AG08396 (cell line): ENCODE measurements around the gene ARMC7.
"Not testable (repeated sequence)": the region's sequence is repeated elsewhere in the genome, so short reads cannot be mapped to it uniquely, and the experiment has no call there.

Source experiments
- DNase-seq: peaks from one replicate; pipeline ENCODE4 v3.0.0; 2012; ENCODE audit warnings: low spot score, mixed read lengths

Gene ARMC7

DNA sequence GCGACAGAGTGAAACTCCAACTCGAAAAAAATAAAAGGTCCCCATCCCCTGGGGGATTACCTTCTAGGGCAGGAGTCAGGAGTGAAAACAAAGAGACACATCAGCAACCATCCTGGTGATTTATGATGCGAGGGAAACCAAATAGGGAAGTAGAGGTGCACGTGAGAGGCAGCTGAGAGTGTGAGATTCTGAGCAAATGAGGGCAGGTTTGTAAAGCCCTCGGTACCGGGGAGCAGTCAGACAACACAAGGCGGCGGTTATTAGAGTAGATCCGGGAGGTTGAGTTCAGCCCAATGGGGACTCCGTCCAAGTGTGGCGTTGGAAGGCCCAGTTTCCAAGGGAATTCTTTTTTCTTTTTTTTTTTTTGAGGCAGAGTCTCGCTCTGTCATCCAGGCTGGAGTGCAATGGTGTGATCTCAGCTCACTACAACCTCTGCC lies 7.4 kb upstream of the ARMC7 start:
- DNase-seq = no peak

DNA sequence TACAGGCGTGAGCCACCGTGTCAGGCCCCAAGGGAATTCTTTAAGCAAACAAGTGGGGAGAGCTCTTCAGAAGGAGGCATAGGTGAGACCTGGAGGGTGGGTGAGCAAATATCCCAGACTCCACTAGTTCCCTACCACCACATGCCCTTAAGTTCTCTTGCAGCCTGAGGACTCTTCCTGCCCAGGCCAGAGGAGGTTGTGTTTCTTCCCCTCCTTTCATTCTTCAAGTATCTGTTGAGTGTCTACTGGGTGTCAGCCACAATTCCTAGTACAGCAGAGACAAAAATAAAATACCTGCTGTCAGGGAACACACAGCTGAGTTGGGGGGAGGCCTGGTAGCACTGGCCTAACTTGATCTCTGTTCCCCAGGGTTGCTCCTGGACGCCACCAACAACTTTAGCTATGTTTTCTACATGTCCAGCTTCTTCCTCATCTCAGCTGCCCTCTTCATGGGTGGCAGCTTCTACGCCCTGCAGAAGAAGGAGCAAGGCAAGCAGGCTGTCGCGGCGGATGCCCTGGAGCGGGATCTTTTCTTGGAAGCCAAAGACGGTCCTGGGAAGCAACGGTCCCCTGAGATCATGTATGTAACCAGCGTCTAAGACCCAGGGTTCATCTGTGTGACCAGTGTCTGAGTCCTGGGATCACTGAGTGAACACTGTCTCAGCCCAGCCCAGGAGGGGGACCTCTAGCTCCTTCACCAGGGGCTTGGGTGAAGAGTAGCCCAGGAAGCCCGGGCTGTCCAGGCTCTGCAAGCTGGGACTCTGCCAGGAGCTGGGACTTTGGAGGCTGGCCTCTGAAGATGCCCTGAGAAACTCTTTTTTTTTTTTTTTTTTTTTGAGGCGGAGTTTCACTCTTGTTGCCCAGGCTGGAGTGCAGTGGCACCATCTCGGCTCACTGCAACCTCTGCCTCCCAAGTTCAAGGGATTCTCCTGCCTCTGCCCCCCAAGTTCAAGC lies 5.9 kb upstream of the ARMC7 start:
- no peak for DNase-seq

DNA sequence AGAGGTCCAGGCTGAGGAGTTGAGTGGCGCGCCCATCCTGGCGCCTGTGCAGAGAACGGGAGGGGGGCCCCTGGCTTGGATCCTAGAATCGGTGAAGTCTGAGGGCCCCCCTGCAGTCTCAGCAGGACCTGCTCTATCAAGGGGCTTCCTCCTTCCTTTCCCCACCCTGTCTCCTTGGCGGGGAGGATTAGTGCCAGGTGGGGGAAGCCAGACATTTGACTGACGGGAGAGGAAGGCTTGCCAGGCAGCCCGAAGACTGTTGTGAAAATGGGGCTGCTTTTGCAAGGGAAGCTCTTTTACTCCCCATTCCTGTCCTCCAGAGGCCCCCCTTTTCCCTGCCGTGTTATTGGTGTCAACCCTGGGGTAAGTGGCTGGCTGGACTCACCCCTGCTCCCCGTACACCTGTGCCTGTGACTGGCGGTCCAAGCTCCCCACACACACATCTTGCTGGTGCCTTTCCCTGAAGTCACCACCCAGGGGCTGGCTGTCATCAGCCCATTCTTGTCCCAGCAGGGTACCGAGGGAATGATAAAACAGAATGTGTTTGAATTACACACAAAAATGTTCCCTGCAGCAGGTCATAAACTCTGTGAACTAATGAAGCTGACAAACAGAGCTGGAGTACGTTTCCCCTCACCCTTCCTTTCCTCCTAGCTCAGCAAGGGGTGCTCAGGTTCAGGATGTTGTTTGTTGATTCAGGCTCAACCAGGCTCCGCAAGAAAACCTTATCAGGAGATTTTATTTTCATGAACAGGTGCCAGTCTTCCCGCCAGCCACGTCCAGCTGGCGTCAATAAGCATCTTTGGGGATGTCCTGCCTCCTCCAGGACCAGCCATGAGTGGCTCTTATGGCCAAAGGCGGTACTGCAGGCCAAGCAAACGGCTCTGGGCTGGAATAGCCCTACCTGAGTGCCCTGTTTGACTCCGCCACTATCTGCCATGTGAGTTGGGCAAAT lies 4.4 kb upstream of the ARMC7 start:
- DNase-seq = peak; percentile 81

DNA sequence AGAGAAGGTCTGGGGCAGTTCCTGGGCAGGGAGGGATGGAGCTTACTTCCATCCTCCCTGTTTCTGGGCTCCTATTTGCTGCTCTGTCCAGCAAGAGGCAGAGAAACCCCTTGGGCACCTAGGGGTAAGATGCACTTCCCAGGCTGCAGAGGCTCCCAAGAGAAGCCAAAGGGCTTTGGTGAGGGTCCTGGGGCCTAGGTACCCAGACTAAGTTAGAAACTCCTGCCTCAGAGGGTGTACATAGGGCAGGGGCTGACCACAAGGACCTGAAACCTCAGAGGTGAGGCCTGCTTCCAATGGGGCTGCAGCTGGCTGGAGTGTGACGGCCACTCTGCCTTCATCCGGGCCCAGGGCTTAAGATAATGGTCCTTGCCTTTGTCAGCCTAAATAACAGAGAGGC lies 1.6 kb upstream of the ARMC7 start:
- DNase-seq = no peak

DNA sequence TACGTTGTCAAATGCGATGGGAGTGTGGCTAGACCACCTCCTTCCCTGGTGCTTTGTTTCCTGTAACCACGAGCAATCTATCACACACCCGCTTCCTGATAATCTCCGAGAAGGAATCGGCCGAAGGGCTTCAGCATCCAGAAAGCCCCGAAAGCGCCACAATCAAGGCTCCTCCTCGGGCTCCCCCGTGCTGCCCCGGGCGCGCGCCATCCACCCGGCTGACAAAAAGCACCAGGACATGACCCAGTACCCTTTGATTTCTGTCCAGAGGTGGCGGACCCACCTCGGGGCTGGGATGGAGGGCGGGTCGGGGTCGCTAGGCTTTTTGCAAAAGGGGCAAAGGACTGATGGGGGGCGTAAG lies 743 bp upstream of the ARMC7 start:
- DNase-seq = no peak

DNA sequence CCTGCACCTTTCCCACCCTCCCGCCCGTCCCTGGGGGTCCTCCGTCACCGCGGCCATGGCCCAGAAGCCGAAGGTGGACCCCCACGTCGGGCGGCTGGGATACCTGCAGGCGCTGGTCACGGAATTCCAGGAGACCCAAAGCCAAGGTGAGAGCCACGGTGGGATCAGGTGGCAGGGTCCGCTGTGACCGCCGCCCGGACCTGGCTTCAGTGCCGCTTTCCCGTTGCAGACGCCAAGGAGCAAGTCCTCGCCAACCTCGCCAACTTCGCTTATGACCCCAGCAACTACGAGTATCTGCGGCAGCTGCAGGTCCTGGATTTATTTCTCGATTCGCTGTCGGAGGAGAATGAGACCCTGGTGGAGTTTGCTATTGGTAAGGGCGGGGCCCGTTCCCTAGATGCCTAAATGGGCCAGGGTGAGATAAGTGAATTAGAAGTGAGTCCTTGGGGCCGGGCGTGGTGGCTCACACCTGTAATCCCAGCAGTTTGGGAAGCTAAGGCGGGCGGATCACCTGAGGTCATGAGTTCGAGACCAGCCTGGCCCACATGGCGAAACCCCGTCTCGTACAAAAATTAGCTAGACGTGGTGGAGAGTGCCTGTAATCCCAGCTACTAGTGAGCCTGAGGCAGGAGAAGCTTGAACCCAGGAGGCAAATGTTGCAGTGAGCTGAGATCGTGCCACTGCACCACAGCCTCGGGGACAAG lies 617 bp downstream of the ARMC7 start:
- DNase-seq = no peak

DNA sequence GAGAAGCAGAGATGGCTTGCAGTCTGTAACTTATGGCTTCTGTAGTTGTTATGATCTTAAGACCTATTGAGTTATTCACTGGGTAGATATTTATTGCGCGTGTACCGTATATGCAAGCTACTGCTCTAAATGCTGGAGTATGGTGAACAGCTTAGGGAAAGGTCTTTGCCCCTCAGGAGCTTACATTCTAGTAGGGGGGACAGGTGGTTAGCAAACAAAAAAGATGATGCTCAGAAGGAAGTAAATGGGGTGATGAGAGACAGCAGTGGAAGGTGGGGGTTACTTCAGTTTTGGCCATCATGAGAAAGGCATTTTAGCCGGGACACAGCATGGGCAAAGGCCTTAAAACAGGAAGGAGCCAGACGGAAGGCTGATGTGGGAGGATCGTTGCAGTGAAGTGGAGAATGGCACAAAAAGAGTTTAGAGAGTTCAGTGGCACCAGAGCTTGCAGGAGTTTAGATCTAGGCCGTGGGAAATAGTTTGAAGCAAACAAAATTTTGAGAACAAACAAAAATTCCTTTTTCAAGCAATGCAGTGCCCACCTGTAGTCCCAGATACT lies 2.1 kb downstream of the ARMC7 start:
- no peak for DNase-seq

DNA sequence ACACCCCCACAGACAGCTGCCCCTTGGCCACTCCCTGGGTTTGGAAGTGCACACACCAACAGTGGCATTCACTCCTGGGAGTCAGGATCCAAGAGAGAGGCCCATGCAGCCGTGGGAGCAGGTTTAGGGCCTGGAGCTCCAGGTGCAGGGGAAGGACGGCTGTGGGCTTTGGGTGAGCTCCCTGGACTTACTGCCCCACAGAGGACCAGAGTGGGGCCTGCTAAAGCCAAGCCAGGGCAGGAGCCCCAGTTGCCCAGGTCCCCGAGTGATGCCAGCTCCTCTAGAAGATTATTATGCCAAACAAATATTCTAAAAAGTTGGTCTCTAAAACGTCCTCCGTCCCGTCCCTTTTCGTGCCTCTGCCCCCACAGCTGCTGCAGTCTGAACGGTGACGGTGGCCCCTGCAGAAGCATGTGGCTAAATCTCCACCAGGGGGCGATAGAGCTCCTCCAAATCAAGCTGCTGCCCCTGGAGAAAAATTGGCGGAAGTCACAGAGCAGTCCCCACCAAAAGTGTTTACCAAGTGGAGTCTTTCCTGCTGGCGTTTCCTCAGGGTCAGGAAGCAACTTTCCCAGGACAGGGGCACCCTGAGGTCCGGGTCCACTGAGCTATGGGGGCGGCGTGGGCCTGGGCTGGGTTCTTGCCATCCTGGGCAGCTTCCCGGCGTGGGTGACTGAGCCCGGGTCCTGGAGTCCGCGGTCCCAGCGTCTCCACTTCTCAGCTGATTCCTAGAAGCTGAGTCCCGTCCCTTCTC lies 4.2 kb downstream of the ARMC7 start:
- peak; percentile 89 for DNase-seq

DNA sequence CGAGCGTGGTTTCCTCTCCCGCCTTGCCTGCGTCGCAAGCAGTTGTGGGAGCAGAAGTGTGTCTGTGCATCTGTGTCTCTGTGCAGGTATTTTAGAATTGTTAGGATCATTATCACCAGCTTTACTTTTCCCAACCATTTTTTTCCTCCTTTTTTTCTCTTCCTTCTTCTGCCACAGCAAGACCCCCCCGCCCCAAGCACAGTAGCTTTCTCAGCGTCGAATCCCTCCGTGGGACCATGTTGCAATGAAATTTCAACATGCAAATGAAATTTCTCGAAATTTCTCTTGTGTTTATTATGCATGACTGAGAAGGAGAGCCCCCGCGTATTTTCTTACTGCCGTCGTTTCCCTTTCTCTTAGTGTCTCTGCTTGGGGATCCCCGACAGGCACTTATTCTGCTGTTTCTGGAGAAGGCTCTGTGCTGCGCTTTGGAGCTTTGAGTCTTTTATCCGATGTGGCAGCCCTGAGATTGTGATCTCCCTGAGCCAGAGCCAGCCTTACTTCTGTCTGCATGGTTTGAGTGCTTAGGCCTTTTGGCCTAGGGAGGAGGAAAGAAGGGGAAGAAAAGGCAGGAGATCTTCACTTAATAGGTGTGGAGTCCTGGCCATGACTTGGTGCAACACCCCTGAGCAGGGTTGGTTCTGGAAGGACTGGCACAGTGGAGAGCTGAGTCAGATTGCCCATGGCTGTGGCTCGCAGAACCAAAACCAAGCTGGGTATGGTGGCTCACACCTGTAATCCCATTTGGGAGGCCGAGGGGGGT lies 5.0 kb downstream of the ARMC7 start:
- DNase-seq = no peak

DNA sequence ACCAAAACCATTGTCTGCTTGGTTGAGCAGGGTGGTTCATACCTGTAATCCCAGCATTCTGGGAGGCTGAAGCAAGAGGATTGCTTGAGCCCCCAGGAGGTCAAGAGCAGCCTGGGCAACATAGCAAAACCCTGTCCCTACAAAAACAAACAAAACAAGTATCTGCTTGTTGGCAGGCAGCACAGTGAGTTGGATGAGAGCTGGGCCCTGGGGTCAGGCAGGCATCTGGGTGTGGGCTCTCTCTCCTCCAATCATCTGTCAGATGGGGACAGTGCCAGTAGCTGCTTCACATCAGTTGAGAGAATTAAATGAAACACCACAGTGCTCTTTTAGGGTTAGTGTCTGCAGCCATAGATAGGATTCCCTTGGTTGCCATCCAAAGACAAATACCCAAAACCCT lies 5.8 kb downstream of the ARMC7 start:
- no peak for DNase-seq

DNA sequence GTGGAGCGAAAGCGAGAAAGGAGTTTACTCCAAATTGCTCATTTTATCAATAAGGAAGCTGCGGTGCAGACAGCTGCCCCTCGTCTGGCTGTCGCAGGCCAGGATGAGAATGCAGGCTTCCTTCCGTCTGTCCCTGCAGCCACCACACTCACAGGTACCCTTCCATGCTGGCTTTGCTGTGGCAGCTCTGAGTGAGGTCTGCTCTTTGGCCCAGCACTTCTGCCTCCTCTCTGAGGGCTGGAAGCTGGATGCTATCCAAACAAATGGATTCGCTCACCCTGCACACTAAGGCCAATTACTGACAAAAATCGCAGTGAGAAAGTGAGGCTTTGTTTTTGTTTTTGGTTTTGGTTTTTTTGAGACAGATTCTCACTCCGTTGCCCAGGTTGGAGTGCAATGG lies 7.0 kb downstream of the ARMC7 start:
- no peak for DNase-seq

DNA sequence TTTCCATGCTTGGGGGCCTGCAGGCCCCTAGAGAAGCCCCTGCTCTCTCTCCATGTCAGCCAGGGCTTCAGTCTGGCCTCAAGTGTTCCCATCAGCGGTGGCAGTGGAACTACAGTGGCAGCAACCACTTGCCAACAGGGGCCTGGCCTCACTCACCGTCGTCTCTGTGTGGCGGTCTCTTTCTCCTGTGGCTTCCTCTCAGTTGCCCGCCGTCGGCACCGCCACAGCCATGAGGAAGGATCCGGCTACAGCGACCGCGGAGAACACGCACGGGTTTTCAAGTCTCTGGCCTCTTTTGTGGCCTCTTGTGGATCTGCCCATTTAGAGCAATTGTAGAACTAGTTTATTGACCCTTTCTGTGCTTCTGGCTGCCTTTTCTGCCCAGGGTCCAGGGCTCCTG lies 8.5 kb downstream of the ARMC7 start:
- DNase-seq = no peak

DNA sequence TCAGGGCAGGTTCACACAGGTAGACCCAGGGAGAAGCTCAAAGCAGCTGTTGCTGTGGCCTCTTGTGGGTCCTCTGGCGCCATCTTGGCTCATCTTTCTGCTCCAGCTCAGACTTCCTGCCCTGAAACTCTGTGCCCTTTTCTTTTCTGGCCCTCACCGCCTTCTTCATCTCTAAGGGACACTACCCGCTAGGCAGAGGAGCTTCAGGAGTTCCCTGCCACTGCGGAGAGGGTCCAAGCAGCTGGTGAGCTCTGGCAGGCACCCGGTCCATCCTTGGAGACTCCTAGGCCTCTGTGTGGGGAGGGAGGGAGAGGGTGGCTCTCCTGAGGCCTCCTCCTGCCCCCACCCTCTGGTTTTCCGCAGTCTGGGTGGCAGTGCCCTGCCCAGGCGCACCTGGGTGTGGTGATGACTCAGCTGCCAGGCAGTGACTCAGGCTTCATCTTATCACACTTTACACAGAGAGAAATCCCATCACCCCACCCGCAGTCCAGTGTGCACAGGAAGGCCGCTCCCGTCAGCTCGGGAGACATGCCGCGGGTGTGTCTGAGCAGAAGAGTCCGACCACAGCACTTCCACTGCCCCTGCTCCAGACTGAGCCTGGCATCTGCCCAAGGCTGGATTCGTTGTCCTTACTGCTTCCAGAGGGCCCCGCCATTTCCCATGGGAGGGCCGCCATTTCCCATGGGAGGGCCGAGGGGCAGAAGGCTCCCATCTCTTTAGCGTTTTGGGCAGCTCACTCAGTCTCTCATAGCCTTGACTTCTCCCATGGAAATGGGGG lies 14.5 kb downstream of the ARMC7 start:
- DNase-seq = no peak

DNA sequence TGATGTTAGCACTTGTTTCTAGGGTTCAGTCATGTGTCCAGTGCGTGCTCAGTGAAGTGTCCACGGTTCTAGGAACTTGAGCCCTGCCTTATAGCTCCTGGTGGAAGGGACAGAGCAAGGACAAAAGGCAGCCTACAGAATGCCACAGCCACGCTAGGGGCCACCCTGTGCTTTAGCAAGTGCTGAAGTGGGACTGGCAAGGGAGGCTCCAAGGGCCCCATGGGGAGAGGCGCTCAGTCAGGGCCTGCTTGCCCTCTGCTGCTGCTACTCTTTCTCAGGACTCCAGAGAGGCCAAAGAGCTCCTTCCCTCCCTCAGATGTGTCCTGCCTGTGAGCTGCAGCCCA lies 15.0 kb downstream of the ARMC7 start:
- no peak for DNase-seq

DNA sequence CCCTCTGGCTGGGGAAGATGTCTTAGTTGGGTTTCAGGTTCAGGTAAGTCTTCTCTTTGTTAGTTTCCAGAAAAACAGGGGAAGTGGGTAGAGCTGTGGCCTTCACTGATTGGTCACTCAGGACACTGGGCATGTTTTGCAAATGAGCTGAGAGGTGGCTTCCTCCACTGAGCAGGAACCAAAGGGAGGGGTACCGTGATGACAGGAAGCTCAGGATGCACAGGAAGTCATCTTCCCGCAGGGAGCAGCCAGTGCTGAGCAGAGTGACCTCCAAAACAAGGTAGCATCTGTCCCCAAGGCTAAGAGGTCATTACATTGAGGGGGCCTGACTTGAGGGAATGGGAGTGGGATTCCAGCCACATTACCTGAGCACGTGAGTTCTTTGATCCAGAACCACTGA lies 16.2 kb downstream of the ARMC7 start:
- no peak for DNase-seq

DNA sequence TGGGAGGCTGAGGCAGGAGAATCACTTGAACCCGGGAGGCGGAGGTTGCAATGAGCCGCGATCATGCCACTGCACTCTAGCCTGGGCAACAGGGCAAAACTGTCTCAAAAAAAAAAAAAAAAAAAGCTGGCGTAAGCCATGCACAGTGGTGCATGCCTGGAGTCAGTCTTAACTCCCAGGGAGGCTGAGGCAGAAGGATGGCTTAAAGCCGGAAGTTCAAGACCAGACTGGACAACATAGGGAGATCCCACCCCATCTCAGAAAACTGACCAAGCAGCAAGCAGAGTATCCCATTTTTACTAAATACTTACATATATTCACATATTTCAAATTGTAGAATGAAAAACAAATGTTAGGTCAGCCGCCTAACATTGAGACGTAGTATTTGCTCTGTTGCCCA lies 17.2 kb downstream of the ARMC7 start:
- DNase-seq = no peak

DNA sequence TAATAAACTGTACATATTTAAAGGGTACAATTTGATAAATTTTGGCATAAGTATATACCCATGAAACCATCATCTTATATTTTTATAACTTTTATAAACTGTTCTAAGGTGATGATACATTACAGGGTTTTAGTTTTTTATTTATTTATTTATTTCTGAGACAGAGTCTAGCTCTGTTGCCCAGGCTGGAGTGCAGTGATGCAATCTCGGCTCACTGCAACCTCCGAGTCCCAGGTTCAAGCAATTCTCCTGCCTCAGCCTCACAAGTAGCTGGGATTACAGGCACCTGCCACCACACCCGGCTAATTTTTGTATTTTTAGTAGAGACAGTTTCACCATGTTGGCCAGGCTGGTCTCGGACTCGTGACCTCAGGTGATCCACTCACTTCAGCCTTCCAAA lies 18.2 kb downstream of the ARMC7 start:
- DNase-seq = not testable (repeated sequence)

DNA sequence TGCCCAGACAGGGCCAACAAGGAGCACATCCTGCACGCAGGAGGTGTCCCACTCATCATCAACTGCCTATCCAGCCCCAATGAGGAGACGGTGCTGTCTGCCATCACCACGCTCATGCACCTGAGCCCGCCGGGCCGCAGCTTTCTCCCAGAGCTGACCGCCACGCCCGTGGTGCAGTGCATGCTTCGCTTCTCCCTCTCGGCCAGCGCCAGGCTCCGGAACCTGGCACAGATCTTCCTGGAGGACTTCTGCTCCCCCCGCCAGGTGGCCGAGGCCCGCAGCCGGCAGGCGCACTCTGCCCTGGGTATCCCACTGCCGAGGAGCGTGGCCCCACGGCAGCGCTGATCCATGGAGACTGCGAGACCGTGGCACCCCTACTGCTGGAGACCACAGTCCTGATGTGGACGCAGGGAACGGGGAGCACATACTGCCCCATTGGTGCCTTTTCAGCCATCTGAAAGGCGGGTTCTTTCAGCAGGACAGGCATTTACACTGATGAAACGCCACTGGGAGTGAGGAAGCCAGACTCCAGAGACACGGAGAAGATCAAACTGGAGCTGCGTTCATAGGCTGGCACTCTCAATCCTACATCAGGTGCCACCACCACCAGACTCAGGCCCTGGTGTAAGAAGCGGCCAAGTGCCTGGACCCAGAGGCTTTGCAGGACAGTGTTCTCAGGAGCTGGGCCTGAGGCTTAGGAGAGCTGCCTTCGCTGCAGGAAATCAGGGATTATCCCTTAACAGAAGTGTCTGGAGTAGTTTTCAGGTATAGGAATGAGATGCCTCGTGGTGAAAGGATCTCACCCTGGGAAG lies 19.1 kb downstream of the ARMC7 start:
- DNase-seq = no peak

DNA sequence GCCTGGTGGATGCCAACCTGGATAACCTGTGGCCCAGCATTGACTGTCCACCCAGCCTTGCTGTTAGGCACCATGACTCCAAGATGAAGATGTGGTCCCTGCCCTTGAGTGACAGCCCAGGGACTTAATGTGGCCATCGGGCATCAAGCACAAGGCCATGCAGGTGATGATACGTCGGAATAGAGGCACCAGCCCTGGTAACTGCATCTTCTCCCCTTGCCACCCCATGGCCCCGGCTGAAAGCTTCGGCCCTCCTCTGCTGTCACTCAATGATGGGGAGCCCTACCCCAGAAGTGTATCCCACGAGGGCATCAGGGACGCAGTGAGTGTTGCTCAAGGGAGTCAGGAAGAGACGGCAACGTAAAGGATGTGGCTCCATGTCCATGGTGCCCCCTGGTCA lies 19.8 kb downstream of the ARMC7 start:
- no peak for DNase-seq
